GM04504 (cell line): ENCODE results near the gene RND1.
A peak's percentile ranks its signal among the peaks of the same experiment; 100 is the strongest.

Source experiments
- DNase-seq: peaks from one replicate; pipeline ENCODE4 v3.0.0-alpha.2; 2012; ENCODE audit warnings: low read depth

Gene RND1

GRCh38 chr12:48827026-48827425 is 38.6 kb downstream of the RND1 start:
- DNase-seq: no peak

- DNase-seq: no peak
These were observed 39.3 kb downstream of the RND1 start for GRCh38 chr12:48826209-48826855.

GRCh38 chr12:48824905-48825304 is 40.8 kb downstream of the RND1 start:
- no peak for DNase-seq

GRCh38 chr12:48824112-48824511 is 41.6 kb downstream of the RND1 start:
- DNase-seq: no peak

GRCh38 chr12:48823281-48823680 is 42.4 kb downstream of the RND1 start:
- DNase-seq: no peak

GRCh38 chr12:48822711-48823110 is 43.0 kb downstream of the RND1 start:
- no peak for DNase-seq

- no peak for DNase-seq
These were observed 43.5 kb downstream of the RND1 start for GRCh38 chr12:48822139-48822538.

- no peak for DNase-seq
These were observed 45.5 kb downstream of the RND1 start for GRCh38 chr12:48819986-48820725.

- no peak for DNase-seq
These were observed 46.7 kb downstream of the RND1 start for GRCh38 chr12:48818831-48819590.

- no peak for DNase-seq
These were observed 47.5 kb downstream of the RND1 start, which contains the start of gene CACNB3 for GRCh38 chr12:48817873-48818830. Gene CACNB3 (plus strand): TSS chr12:48818496. CDS start chr12:48818930, 434 bp downstream.

- no peak for DNase-seq
These were observed 49.4 kb downstream of the RND1 start for GRCh38 chr12:48816143-48816854.

- DNase-seq: peak; percentile 67
These were observed 50.3 kb downstream of the RND1 start for GRCh38 chr12:48815126-48816110.

GRCh38 chr12:48814262-48815125 is 51.2 kb downstream of the RND1 start:
- DNase-seq: peak; percentile 63

GRCh38 chr12:48813465-48814261 is 52.0 kb downstream of the RND1 start:
- no peak for DNase-seq

- DNase-seq: no peak
These were observed 53.3 kb downstream of the RND1 start for GRCh38 chr12:48812389-48812788.

- DNase-seq: no peak
These were observed 54.1 kb downstream of the RND1 start for GRCh38 chr12:48811437-48812090.

GRCh38 chr12:48810903-48811431 is 54.7 kb downstream of the RND1 start:
- no peak for DNase-seq
